AG04449 (cell line): ENCODE data around the gene ZNF362.
A peak's percentile ranks its signal among the peaks of the same experiment; 100 is the strongest.
"Not testable (repeated sequence)": the region's sequence is repeated elsewhere in the genome, so short reads cannot be mapped to it uniquely, and the experiment has no call there.

Experiments used
- CTCF ChIA-PET: fragments of 350-600 bp; formaldehyde crosslinking; extraction: SDS; loops from one replicate; lab custom pipeline; 2021; ENCODE audit warnings: antibody characterized with exemption; lab: Yijun Ruan, JAX
- POLR2A ChIA-PET: fragments of 400-600, 350-600 bp; formaldehyde crosslinking; extraction: SDS; loops from one replicate; lab custom pipeline; 2020; ENCODE audit warnings: antibody characterized with exemption, inconsistent platforms; lab: Yijun Ruan, JAX
- DNase-seq: peaks from one replicate; pipeline ENCODE4 v3.0.0-alpha.2; 2010; ENCODE audit warnings: low read depth, low spot score
- H3K4me3 ChIP-seq: 2 replicates; pipeline ENCODE4 v1.5.1; 2011; ENCODE audit warnings: low read depth, mild to moderate bottlenecking, control low read depth, low read length
- TF ChIP-seq, protein P1 (sequence below): IDR thresholded peaks from one replicate; pipeline ENCODE4 v1.5.1; 2011; ENCODE audit warnings: mild to moderate bottlenecking, moderate library complexity, low read length, control low read depth, inconsistent platforms; ENCODE audit not compliant: insufficient read depth; ENCODE audit errors: missing control alignments

ZNF362 gene

DNA sequence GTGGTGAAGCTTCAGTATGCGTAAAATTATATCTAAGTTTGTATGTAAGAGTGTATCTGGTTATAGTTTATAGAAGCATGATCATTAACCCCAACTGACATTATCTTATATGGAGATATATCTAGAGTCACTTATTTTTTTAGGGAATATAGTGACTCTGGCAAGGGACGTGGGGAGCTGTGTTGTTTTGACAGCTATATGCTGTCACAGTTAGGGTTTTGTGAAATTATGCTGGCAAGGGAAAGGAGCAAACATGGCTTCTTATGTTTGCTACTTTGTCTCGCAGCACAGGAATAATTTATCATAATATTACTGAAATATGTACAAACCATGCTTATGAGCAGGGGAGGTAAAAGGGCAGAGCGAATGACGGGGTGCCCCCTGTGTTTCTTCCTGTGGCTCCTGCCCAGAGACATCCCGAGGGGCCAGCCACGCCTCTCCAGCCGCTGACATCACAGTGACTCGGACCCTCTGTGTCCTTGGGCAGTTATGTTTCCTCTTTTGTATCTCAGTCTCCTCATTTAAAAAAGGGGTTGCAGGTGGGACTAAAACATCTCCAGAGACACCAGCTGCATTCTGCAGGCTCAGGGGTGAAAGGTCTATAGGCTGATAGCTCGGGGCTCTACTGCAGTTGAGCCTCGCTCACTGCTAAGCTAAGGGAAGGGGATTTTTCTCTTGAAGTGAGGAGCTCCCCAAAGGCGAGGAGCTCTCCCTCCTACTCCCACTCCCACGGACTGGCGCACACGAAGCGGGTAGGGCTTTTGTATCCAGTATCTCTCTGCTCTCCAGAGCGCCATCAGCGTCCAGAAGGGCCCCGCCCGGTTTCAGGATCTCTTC is 49.7 kb downstream of the ZNF362 start:
- POLR2A ChIA-PET, result no interaction called here
- no peak overlapping the region for H3K4me3 ChIP-seq
- CTCF ChIA-PET, result interaction anchor here (0.8 to 3.5 kb wide), 12 partner anchors 8 to 179 kb away, joined by 3 to 31 read pairs (median 4); no protein-coding TSS in a partner anchor
- DNase-seq, result no peak
- TF ChIP-seq, protein P1, sequence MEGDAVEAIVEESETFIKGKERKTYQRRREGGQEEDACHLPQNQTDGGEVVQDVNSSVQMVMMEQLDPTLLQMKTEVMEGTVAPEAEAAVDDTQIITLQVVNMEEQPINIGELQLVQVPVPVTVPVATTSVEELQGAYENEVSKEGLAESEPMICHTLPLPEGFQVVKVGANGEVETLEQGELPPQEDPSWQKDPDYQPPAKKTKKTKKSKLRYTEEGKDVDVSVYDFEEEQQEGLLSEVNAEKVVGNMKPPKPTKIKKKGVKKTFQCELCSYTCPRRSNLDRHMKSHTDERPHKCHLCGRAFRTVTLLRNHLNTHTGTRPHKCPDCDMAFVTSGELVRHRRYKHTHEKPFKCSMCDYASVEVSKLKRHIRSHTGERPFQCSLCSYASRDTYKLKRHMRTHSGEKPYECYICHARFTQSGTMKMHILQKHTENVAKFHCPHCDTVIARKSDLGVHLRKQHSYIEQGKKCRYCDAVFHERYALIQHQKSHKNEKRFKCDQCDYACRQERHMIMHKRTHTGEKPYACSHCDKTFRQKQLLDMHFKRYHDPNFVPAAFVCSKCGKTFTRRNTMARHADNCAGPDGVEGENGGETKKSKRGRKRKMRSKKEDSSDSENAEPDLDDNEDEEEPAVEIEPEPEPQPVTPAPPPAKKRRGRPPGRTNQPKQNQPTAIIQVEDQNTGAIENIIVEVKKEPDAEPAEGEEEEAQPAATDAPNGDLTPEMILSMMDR, result no peak

DNA sequence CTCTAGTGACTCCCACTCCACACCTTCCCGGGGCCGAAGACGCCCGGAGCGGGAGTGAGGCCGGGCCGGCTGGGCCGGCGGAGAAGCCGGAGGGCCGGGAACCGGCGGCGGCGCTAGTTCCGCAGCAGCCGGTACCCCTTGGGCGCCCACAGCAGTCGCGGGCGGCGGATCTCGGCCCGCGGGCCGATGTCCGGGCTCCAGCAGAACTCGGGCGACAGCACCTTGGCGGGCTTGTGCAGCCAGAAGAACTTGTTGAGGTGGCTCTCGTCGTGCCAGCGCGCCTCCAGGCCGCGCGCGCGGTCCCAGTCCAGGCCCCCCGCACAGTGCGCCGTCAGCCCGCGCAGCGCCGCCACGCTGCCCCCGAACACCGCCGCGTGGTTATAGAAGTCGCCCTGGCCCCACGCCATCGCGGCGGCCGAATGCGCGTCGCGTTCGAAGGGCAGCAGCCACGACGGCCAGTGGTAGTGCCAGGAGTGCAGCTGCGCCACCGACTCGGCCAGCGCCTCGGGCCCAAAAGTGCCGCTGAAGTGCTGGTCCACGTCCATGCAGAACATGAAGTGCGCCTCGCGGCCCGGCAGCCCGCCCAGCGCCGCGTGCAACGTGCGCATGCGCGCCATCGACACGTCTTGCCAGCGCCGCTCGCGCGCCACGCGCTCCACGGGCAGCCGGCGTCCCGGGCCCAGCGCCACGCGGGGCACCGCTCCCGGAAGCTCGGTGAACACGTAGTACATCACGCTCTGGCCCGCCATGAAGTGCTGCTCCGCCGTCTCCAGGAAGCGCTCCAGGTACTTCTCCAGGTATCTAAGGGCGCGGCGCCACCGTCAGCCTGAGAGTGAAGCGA is 50.6 kb downstream of the ZNF362 start:
- ChIA-PET POLR2A (no interaction called here), CTCF (interaction anchor here (0.8 to 3.5 kb wide), 6 partner anchors 9 to 164 kb away, joined by 3 to 31 read pairs (median 6); no protein-coding TSS in a partner anchor)
- TF ChIP-seq, protein P1, result no peak
- no peak for DNase-seq
- H3K4me3 ChIP-seq, result peak overlapping the region; percentile 18

DNA sequence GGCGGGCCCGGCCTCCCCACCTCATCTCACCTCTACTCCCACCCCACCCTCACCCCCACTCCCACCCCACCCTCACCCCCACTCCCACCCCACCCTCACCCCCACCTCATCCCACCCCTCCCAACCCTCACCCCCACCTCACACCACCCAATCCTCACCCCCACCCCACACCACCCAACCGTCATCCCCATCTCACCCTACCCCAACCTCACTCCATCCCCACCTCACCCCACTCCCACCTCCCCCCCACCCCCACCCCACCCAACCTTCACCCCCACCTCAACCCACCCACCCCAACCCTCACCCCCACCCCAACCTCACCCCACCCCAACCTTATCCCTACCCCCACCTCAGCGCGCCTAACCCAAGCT is 51.2 kb downstream of the ZNF362 start:
- H3K4me3 ChIP-seq, result no peak overlapping the region
- no peak for DNase-seq
- ChIA-PET CTCF (interaction anchor here (0.8 to 2.7 kb wide), 4 partner anchors 9 to 164 kb away, joined by 3 to 10 read pairs (median 4); no protein-coding TSS in a partner anchor), POLR2A (no interaction called here)
- TF ChIP-seq, protein P1, result no peak

DNA sequence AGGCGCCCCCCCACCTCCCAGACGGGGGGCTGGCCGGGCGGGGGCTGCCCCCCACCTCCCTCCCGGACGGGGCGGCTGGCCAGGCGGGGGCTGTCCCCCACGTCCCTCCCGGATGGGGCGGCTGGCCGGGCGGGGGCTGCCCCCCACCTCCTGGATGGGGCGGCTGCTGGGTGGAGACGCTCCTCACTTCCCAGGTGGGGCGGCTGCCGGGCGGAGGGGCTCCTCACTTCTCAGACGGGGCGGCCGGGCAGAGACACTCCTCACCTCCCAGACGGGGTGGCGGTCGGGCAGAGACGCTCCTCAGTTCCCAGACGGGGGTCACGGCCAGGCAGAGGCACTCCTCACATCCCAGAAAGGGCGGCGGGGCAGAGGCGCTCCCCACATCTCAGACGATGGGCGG is 53.1 kb downstream of the ZNF362 start:
- H3K4me3 ChIP-seq, POLR2A ChIA-PET, DNase-seq: not testable (repeated sequence)
- CTCF ChIA-PET, result interaction anchor here (1.4 kb wide), 1 partner anchor 14 kb away, joined by 8 read pairs; no protein-coding TSS in a partner anchor

DNA sequence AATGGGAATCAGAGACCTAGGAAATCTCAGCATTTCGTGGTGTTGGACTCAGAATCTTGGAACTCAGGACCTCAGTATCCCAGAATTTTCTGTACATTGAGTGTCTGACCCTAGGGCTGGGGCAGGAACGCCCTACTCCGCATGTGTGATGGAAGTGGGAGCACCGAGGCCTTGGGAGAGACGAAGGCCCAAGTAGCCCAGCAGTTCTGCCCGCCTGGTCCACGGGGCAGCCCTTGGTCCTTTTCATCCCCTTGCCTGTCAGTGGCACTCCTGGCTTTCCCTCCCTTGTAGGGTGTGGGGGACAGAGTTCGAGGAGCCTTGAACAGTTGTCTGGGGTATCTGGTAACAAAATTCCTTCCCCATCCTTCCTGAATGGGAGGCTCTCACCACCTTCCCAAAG is 54.4 kb downstream of the ZNF362 start:
- CTCF ChIA-PET, result interaction anchor here (1.0 to 4.0 kb wide), 2 partner anchors 14 to 15 kb away, joined by 5 to 39 read pairs; no protein-coding TSS in a partner anchor
- TF ChIP-seq, protein P1, result no peak
- POLR2A ChIA-PET, result no interaction called here

DNA sequence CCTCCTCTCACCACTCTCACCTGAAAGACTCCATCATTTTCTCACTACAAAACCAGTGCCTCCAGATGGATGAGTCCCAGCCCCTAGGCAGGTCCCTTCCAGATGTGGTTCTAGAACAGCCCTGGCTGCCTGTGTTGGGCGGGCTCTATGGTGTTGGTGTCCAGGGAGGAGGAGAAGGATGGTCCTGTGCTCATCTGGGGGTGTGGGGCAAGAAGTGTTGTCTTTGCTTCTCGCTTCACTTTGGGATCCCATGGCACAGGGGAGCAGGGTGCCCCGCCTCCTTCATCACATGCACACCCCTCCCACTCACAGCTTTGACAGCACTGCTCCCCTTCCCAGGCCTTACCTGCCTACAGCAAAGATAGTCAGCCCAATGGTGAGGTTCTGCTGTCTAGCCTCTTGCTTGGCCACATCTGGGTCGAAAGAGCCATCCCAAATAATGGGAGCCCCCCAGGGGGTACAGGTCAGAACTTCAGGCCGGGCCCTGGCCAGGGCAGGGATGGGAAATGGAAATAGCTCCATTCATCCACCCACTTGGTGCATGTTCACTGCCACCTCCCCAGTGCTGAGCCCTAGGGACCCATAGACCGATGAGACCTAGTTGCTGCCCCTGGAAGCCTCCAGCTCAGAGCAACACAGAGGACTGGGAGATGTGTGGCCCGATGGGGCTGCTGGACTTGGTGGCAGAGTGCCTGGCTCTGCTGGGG is 55.6 kb downstream of the ZNF362 start:
- TF ChIP-seq, protein P1, result no peak
- no peak overlapping the region for H3K4me3 ChIP-seq
- DNase-seq, result no peak
- CTCF ChIA-PET, result interaction anchor here (4.0 kb wide), 1 partner anchor 15 kb away, joined by 39 read pairs; no protein-coding TSS in a partner anchor
- POLR2A ChIA-PET, result no interaction called here

More for the DNA sequence above, 54.4 kb downstream of the ZNF362 start:
- no peak overlapping the region for H3K4me3 ChIP-seq
- DNase-seq, result no peak
